ENCODE measurements around the gene AHCYL1.

- TF ChIP-seq EZH2 (IDR thresholded peaks at IDR 0.05) (no peak), CTCF (IDR thresholded peaks at IDR 0.05) (no peak)
Observed at GRCh38 chr1:110051262-110051648, 66.7 kb downstream of the AHCYL1 start.

Data from neural progenitor cell (in vitro differentiated cells).